Amygdala (tissue), 56 donors: Measurements from ENCODE around the gene TBC1D32.
"Not testable (repeated sequence)": the region's sequence is repeated elsewhere in the genome, so short reads cannot be mapped to it uniquely, and the experiment has no call there.

Experiments
- DNase-seq, 56 donors: peaks; one replicate each; lab custom pipeline; 2025; lab: John Stamatoyannopoulos, UW

TBC1D32 gene

DNA sequence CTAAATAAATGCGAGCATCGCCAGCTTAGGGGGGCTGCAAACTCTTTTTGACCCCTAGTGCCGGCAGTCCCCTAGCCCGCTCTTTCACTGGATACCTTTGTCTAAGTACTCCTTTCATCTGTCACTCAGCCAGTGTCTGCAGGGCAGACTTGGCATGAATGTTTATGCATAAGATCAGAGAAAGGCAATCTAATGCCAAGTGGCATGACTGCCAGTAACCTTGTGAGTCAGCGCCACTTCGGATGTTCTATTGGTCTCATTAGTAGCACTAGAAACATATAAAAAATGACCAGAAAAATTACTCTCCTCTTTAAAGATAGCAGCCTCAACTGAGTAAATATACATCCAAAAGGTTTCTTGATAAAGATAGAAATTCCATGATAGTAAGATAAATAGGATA, 192.2 kb downstream of the TBC1D32 start:
- DNase-seq: no peak

GRCh38 chr6:121135425-121135824, 198.9 kb downstream of the TBC1D32 start:
- no peak for DNase-seq

DNA sequence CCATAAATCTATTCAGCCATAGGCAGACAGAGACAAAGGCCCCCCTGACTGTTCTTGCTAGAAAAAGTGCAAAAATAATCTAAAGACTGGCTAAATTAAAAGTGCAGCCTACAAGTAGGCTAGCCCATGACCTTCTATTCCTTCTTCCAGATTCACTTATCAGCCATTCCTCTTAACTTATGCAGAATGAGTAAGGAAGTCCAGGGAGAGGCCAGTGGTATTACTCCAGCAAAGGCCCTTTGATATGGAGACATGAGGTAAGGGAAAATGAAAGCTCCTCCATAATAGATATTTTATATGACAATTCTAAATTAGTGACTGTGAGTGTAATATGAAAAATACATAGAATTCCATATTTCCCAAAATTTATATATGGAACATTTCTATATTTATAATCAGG, 199.4 kb downstream of the TBC1D32 start:
- DNase-seq: no peak

- no peak for DNase-seq
These were observed 209.7 kb downstream of the TBC1D32 start for GRCh38 chr6:121124600-121124999.

GRCh38 chr6:121112356-121112755, 221.9 kb downstream of the TBC1D32 start:
- DNase-seq: no peak

- DNase-seq: no peak
These were observed 223.5 kb downstream of the TBC1D32 start for GRCh38 chr6:121110733-121111132.

GRCh38 chr6:121106962-121107361, 227.3 kb downstream of the TBC1D32 start:
- DNase-seq: no peak

DNA sequence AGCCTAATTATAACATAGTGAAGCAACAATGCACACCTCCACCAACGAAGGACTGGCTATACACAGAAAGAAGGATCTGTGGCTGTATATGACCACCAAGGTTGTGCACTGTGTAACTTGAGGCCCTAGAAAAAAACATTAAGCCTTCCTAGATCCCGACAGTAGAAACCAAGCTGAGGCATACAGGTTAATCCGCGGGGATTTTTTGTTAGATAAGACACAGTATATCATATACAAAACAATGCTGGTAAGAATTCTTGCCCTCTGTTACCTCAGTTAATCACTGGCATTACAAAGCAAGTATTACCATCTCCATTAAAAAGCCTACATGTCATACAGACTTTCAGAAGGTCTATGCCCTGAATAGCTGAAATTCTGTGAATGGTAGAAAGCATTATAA, 228.8 kb downstream of the TBC1D32 start:
- no peak for DNase-seq

GRCh38 chr6:121093928-121094327, 240.4 kb downstream of the TBC1D32 start:
- DNase-seq: no peak

DNA sequence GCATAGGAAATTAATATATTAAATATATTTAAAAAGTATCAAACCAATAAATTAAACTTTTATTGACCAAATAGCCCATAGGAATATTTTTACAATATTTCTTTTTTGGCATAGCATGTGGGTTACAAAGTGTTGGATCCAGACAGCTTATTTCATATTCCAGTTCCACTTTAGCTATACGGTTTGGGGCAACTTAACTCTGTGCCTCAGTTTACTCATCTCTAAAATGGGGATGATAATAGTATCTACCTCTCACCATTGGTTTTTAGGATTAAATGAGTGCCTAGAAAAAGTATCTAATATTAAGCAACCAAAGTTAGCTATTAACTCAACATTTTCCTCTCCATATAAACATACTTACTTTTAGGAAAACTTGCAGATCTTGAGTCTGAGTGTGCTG, 243.8 kb downstream of the TBC1D32 start:
- no peak for DNase-seq

DNA sequence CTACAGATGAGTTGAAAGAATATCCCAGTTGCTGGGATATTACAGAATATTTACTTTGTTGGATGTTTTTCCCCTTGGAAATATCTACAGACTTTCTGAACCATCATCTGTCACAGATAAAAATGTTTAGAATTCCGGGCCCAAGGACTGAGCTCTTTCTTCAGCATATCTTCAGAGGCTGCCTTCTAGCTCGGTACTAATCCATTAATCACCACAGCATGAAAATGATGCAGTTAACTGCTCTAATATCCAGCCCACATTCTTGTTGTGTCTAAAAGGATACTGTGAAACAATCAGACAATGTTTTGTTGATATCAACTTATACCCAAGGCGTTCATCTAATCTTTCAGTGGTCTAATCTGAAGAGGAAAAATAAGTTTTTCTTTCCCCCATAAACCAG, 247.4 kb downstream of the TBC1D32 start:
- DNase-seq: no peak

DNA sequence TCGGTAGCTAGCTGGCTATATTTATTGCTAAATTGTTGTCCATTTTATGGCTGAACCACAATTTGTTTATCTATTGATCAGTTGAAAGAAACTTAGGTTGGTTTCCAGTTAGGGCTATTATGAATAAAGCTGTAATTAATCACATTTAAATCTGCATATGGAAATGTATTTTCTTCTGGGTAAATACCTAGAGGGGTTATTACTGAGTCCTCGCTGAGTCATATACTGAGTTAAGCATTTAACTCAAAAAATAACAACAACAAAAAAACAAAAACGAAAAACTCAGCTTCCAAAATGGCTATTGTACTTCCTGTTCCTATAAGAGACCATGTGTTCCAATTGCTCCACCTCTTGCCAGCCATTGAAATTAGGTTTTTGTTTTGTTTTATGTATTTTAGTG, 258.2 kb downstream of the TBC1D32 start:
- no peak for DNase-seq

GRCh38 chr6:121068749-121069148, 265.5 kb downstream of the TBC1D32 start:
- not testable (repeated sequence) for DNase-seq

DNA sequence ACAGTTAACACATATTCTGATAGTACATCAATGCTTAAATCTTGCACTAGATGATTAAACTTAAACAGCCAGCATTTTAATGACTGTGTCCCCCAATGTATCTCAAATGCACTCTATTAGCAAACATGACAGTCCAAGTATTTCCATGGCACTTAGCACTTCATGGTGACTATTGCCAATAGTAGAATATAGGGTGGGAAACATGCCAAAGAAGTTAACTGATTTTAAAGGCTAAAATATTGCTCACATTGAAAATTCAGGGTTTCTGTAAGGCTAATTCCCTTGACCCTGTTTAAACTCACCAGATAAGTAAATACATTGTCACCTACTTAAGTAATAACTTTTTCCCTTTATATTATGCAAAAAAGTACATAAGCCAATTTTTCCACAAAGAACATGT, 266.9 kb downstream of the TBC1D32 start:
- DNase-seq: no peak

DNA sequence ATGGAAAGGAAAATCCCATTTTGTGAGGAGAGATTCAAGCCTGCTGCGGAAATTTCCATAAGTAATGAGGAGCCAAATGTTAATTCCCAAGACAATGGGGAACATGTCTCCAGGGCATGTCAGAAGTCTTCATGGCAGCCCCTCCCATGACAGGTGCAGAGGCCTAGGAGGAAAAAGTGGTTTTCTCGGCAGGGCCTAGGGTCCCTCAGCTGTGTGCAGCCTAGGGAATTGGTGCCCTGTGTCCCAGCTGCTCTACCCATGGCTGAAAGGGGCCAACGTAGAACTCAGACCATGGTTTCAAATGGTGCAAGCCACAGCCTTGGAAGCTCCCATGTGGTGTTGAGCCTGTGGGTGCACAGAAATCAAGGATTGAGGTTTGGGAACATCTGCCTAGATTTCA, 269.9 kb downstream of the TBC1D32 start:
- DNase-seq: no peak

DNA sequence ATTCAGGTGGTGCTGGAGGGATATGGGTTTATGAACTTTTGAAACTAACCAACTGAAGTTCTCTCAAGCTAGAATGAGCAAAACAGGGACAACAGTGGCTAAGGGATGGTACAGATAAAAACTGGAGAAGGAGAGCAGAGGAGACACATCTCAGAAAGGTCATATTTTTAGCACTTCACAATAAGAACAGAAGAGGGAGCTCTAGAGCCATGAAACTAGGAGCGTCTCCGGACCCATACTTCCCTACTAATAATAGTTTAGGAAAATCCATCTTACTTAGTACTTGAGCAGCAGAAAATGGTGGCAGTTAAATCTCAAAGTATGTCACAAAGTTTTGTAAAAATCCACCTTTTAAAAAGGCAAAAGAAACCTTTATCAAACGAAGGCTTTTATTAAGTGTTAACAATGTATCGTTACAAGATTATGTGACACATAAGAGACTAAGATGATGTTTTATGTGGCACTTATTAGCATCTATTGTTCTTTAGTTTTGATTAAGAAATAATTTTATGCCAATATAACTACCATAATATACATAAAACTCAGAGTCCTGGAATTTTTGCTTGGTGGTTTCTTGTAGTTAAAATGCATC, 278.6 kb downstream of the TBC1D32 start:
- DNase-seq: no peak

- not testable (repeated sequence) for DNase-seq
These were observed 285.7 kb downstream of the TBC1D32 start for GRCh38 chr6:121048593-121048992.

DNA sequence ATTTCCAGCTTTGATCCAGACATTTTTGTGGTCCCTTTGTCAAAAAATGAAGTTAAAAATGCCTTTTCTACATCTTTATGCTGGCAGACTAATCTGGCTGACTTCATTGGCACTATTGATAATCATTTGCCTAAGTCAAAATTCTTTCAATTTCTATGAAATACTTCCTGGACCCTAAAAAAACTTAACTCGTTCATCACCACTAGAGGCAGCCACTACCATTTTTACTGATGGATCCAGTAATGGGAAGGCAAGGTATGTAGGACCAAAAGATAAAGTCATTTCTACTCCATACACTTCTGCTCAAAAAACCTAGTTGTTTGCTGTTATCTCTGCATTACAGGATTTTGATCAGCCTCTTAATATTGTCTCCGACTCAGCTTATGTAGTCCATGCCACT, 289.4 kb downstream of the TBC1D32 start:
- DNase-seq: not testable (repeated sequence)

GRCh38 chr6:121043706-121044105, 290.6 kb downstream of the TBC1D32 start:
- DNase-seq: not testable (repeated sequence)

- DNase-seq: not testable (repeated sequence)
These were observed 291.1 kb downstream of the TBC1D32 start for GRCh38 chr6:121043211-121043610.

DNA sequence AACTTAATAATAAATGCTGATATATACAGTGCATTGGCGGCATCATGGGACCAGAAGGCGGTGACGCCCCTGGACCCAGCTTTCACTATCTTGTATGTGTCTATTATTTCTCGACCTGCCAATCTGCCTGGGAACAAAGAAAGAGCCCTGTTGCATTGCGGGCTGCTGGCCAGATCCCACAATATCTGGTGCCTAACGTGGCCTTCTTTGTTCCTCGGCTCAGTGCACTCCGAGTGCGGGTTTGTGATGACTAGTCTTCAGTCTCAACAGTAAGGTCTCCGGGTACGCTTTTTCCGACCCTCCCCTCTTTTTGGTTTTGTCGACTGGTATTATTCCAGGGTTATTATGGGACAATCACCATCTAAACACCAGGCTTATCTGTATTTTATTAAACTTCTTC, 291.5 kb downstream of the TBC1D32 start:
- DNase-seq: peak in 3 of 56 donors; percentile 1 to 4 (median 4)

DNA sequence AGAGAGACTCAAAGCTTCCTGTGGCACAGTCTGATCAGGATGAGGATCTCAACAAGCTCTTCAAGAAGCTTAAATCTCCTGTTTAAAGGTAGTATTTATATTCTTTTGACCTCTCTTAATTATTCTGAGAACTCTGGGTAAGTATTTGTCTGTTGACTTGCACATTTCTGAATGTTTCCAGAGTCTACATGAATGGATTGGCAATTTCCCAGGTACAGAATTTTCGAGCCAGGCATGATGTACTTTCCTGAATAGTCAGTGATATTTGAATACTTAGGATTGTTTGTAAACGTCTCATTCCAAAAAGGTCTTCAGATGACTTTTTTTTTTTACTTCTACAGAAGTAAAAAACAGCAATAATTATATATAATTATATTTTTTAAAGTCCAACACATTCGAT, 293.4 kb downstream of the TBC1D32 start:
- DNase-seq: no peak

GRCh38 chr6:121033091-121033490, 301.2 kb downstream of the TBC1D32 start:
- no peak for DNase-seq
